HepG2 (cell line): ENCODE measurements around the gene IFNLR1. TPM values are rescaled to one million over a fixed set of nuclear protein-coding genes. Genes with fewer than 3 reads are reported as not detected.

Experiments
- ARNT2 ChIP-seq: sonication (generic); formaldehyde crosslinking; IDR thresholded peaks from 2 replicates; pipeline ENCODE4 v1.8.0; 2022; ENCODE audit warnings: mild to moderate bottlenecking, low read depth, missing genetic modification reagents, moderate library complexity
- BORCS8-MEF2B ChIP-seq: sonication (generic); formaldehyde crosslinking; IDR thresholded peaks from 2 replicates; pipeline ENCODE4 v1.8.0; 2022; ENCODE audit warnings: mild to moderate bottlenecking, missing genetic modification reagents
- BRD4 ChIP-seq: sonication (generic); formaldehyde crosslinking; IDR thresholded peaks from 2 replicates; pipeline ENCODE4 v1.4.0; 2020; ENCODE audit warnings: missing genetic modification reagents
- CENPBD1 ChIP-seq: sonication (generic); formaldehyde crosslinking; IDR thresholded peaks from 2 replicates; pipeline ENCODE4 v1.8.0; 2022; ENCODE audit warnings: missing genetic modification reagents, low read depth, mild to moderate bottlenecking, borderline replicate concordance
- DDIT3 ChIP-seq: sonication (generic); formaldehyde crosslinking; IDR thresholded peaks from 2 replicates; pipeline ENCODE4 v1.4.0; 2020; ENCODE audit warnings: mild to moderate bottlenecking, missing genetic modification reagents
- FOXM1 ChIP-seq: sonication (generic); formaldehyde crosslinking; IDR thresholded peaks from 2 replicates; pipeline ENCODE4 v1.5.0; 2020; ENCODE audit warnings: missing genetic modification reagents
- GFI1 ChIP-seq: sonication (generic); formaldehyde crosslinking; IDR thresholded peaks from 2 replicates; pipeline ENCODE4 v1.5.0; 2020; ENCODE audit warnings: missing genetic modification reagents, mild to moderate bottlenecking, borderline replicate concordance
- GPBP1L1 ChIP-seq: sonication (generic); formaldehyde crosslinking; IDR thresholded peaks from 2 replicates; pipeline ENCODE4 v1.5.0; 2020; ENCODE audit warnings: mild to moderate bottlenecking, missing genetic modification reagents
- HDAC1 ChIP-seq: sonication (generic); formaldehyde crosslinking; IDR thresholded peaks from 2 replicates; pipeline ENCODE4 v1.5.1; 2020; ENCODE audit warnings: mild to moderate bottlenecking, missing genetic modification reagents
- HOXA5 ChIP-seq: sonication (generic); formaldehyde crosslinking; IDR thresholded peaks from 2 replicates; pipeline ENCODE4 v1.4.0; 2020; ENCODE audit warnings: missing genetic modification reagents
- MNT ChIP-seq: fragments of 450-650 bp; IDR thresholded peaks from 2 replicates; pipeline ENCODE4 v1.6.1; 2016
- SIX1 ChIP-seq: sonication (generic); formaldehyde crosslinking; IDR thresholded peaks from 2 replicates; pipeline ENCODE4 v1.4.0; 2020; ENCODE audit warnings: missing genetic modification reagents, borderline replicate concordance
- SMAD1 ChIP-seq: sonication (generic); formaldehyde crosslinking; IDR thresholded peaks from 2 replicates; pipeline ENCODE4 v1.4.0; 2020; ENCODE audit warnings: missing genetic modification reagents, low read depth, mild to moderate bottlenecking, borderline replicate concordance
- SNAPC5 ChIP-seq: sonication (generic); formaldehyde crosslinking; IDR thresholded peaks from 2 replicates; pipeline ENCODE4 v1.8.1; 2023; ENCODE audit warnings: mild to moderate bottlenecking, missing genetic modification reagents, borderline replicate concordance
- SP4 ChIP-seq: sonication (generic); formaldehyde crosslinking; IDR thresholded peaks from 2 replicates; pipeline ENCODE4 v1.8.1; 2023; ENCODE audit warnings: mild to moderate bottlenecking, missing genetic modification reagents
- STAG1 ChIP-seq: sonication (generic); formaldehyde crosslinking; IDR thresholded peaks from 2 replicates; pipeline ENCODE4 v1.4.0; 2020; ENCODE audit warnings: missing genetic modification reagents
- TEAD3 ChIP-seq: optimal IDR thresholded peaks from 2 replicates; pipeline ENCODE3; 2016; ENCODE audit warnings: borderline replicate concordance
- TRAFD1 ChIP-seq: sonication (generic); formaldehyde crosslinking; IDR thresholded peaks from 2 replicates; pipeline ENCODE4 v1.5.1; 2020; ENCODE audit warnings: missing genetic modification reagents, mild to moderate bottlenecking, borderline replicate concordance
- ZMYM3 ChIP-seq: sonication (generic); formaldehyde crosslinking; IDR thresholded peaks from 2 replicates; pipeline ENCODE4 v1.5.1; 2020; ENCODE audit warnings: mild to moderate bottlenecking, missing genetic modification reagents
- ZMYM4 ChIP-seq: sonication (generic); formaldehyde crosslinking; IDR thresholded peaks from 2 replicates; pipeline ENCODE4 v1.8.1; 2023; ENCODE audit warnings: mild to moderate bottlenecking, missing genetic modification reagents
- ZNF292 ChIP-seq: sonication (generic); formaldehyde crosslinking; IDR thresholded peaks from 2 replicates; pipeline ENCODE4 v1.8.1; 2022; ENCODE audit warnings: mild to moderate bottlenecking, low read depth, missing genetic modification reagents, borderline replicate concordance
- ZNF343 ChIP-seq: sonication (generic); formaldehyde crosslinking; IDR thresholded peaks from 2 replicates; pipeline ENCODE4 v1.4.0; 2020; ENCODE audit warnings: mild to moderate bottlenecking, missing genetic modification reagents
- ZNF430 ChIP-seq: sonication (generic); formaldehyde crosslinking; IDR thresholded peaks from 2 replicates; pipeline ENCODE4 v1.9.0; 2021; ENCODE audit warnings: mild to moderate bottlenecking, missing genetic modification reagents
- ZNF431 ChIP-seq: sonication (generic); formaldehyde crosslinking; IDR thresholded peaks from 2 replicates; pipeline ENCODE4 v1.9.0; 2022; ENCODE audit warnings: missing genetic modification reagents, low read depth, mild to moderate bottlenecking, borderline replicate concordance
- polyA plus RNA-seq, 8 experiments: library from polyadenylated mRNA; depleted of rRNA in 3 of 8; stranded (reverse) in 7 of 8; unstranded in 1 of 8; fragments of >200 nt; fragmentation: Illumina TruSeq in 4 of 8; extraction: Trizol in 4 of 8; gene quantifications; 2 replicates each; pipeline versions ENCODE4 v1.2.1 to v1.2.3, GENCODE V29; 2011 to 2016; ENCODE audit warnings: low read depth in 4 of 8, missing spikeins in 1 of 8, mixed read lengths in 1 of 8; ENCODE audit not compliant: insufficient read depth in 1 of 8
- total RNA-seq, 5 experiments: library from RNA; depleted of rRNA; stranded (reverse); fragments of >200 nt; fragmentation: Illumina TruSeq; extraction: Trizol; gene quantifications; 2 replicates each; pipeline ENCODE4 v1.2.3, GENCODE V29; 2016; ENCODE audit warnings: low read depth in 1 of 5

Gene IFNLR1
- total and polyA plus RNA-seq, 2 of the 13 experiments (the other 11 are each of a cell fraction or from before 2014, with no cell fraction given): 3.8 to 8.5 TPM

- no peak for TF ChIP-seq GPBP1L1 (CRISPR knock-in tag)
- TF ChIP-seq ZNF430 (CRISPR knock-in tag): no peak
- no peak for TF ChIP-seq SIX1 (CRISPR knock-in tag)
- peak; percentile 74 for TF ChIP-seq SP4 (CRISPR knock-in tag)
- TF ChIP-seq TEAD3 (CRISPR knock-in tag): peak; percentile 40
- no peak for TF ChIP-seq DDIT3 (CRISPR knock-in tag)
- TF ChIP-seq FOXM1 (CRISPR knock-in tag): no peak
- TF ChIP-seq BRD4: 0 out of 2 replicates have a peak, but pooled peaks have one; percentile 52
- TF ChIP-seq SNAPC5: no peak
- no peak for TF ChIP-seq ZNF343 (CRISPR knock-in tag)
- 0 out of 2 replicates have a peak, but pooled peaks have one; percentile 17 for TF ChIP-seq ZMYM4
- 0 out of 2 replicates have a peak, but pooled peaks have one; percentile 3 for TF ChIP-seq STAG1 (CRISPR knock-in tag)
- TF ChIP-seq SMAD1 (CRISPR knock-in tag): no peak
- no peak for TF ChIP-seq CENPBD1
- no peak for TF ChIP-seq ZNF292 (CRISPR knock-in tag)
- no peak for TF ChIP-seq GFI1 (CRISPR knock-in tag)
- no peak for TF ChIP-seq MNT
- TF ChIP-seq BORCS8-MEF2B (CRISPR knock-in tag): peak; percentile 51; the same call in 1 of the 2 replicates
- TF ChIP-seq ARNT2 (CRISPR knock-in tag): no peak
- peak; percentile 63 for TF ChIP-seq HDAC1 (CRISPR knock-in tag)
- TF ChIP-seq ZMYM3 (CRISPR knock-in tag): 0 out of 2 replicates have a peak, but pooled peaks have one; percentile 19
- TF ChIP-seq TRAFD1 (CRISPR knock-in tag): no peak; the same call in 1 of the 2 replicates
- TF ChIP-seq ZNF431 (CRISPR knock-in tag): 0 out of 2 replicates have a peak, but pooled peaks have one; percentile 18
- TF ChIP-seq HOXA5 (CRISPR knock-in tag): 0 out of 2 replicates have a peak, but pooled peaks have one; percentile 58
These were observed 44.2 kb downstream of the IFNLR1 start, which contains the start of gene IL22RA1 (continued) for GRCh38 chr1:24142546-24143534.
